ENCODE measurements around the gene RBM38. TPM values are rescaled to one million over a fixed set of nuclear protein-coding genes. Genes with fewer than 3 reads are reported as not detected.

RBM38 gene
- total RNA-seq, 2 experiments from 2014 or later: 53.8 to 57.1 TPM

- ChIA-PET POLR2A (interaction anchor here (0.9 kb wide), 1 partner anchor 57 kb away, joined by 5 read pairs; no protein-coding TSS in a partner anchor), CTCF (interaction anchor here (0.8 to 1.2 kb wide), 2 partner anchors 9 to 32 kb away, joined by 3 to 4 read pairs; no protein-coding TSS in a partner anchor)
- DNase-seq (no peak), ATAC-seq (no peak)
- Mint-ChIP-seq H3K27ac (no peak overlapping the region), H3K4me3 (no peak overlapping the region), H3K36me3 (ENCODE audit: low read depth) (no peaks in the 10 kb centered on the region), H3K27me3 (ENCODE audit: low read depth) (peaks cover 14% of the 10 kb centered on the region), H3K9me3 (ENCODE audit: insufficient read depth) (no peaks in the 10 kb centered on the region), H3K4me1 (ENCODE audit: low read depth) (peaks cover 26% of the 10 kb centered on the region)
Observed at GRCh38 chr20:57455386-57455785, 64.2 kb downstream of the RBM38 start.

GRCh38 chr20:57456116-57456515, 64.9 kb downstream of the RBM38 start:
- no peak for ATAC-seq
- POLR2A ChIA-PET: no interaction called here

GRCh38 chr20:57457243-57458095, 66.3 kb downstream of the RBM38 start:
- H3K9me3 Mint-ChIP-seq (ENCODE audit: insufficient read depth): no peaks in the 10 kb centered on the region
- POLR2A ChIA-PET: no interaction called here
- peaks cover 5% of the 10 kb centered on the region for H3K4me1 Mint-ChIP-seq (ENCODE audit: low read depth)
- no peak for DNase-seq
- H3K27me3 Mint-ChIP-seq (ENCODE audit: low read depth): peaks cover 14% of the 10 kb centered on the region
- CTCF ChIA-PET: no interaction called here
- H3K27ac Mint-ChIP-seq: no peak overlapping the region
- H3K36me3 Mint-ChIP-seq (ENCODE audit: low read depth): no peaks in the 10 kb centered on the region
- ATAC-seq: no peak
- H3K4me3 Mint-ChIP-seq: no peak overlapping the region

More at GRCh38 chr20:57456116-57456515, 64.9 kb downstream of the RBM38 start:
- peaks cover 14% of the 10 kb centered on the region for H3K27me3 Mint-ChIP-seq (ENCODE audit: low read depth)
- H3K27ac Mint-ChIP-seq: no peak overlapping the region
- CTCF ChIA-PET: interaction anchor here (1.2 kb wide), 1 partner anchor 8 kb away, joined by 4 read pairs; no protein-coding TSS in a partner anchor
- no peak overlapping the region for H3K4me3 Mint-ChIP-seq
- no peak for DNase-seq
- no peaks in the 10 kb centered on the region for H3K9me3 Mint-ChIP-seq (ENCODE audit: insufficient read depth)
- peaks cover 19% of the 10 kb centered on the region for H3K4me1 Mint-ChIP-seq (ENCODE audit: low read depth)
- H3K36me3 Mint-ChIP-seq (ENCODE audit: low read depth): no peaks in the 10 kb centered on the region

- POLR2A ChIA-PET: no interaction called here
- no peak for ATAC-seq
- CTCF ChIA-PET: no interaction called here
Observed at GRCh38 chr20:57458400-57459160, 67.4 kb downstream of the RBM38 start.

More at GRCh38 chr20:57458400-57459160, 67.4 kb downstream of the RBM38 start:
- Mint-ChIP-seq H3K4me3 (no peak overlapping the region), H3K4me1 (ENCODE audit: low read depth) (no peaks in the 10 kb centered on the region), H3K27ac (no peak overlapping the region), H3K9me3 (ENCODE audit: insufficient read depth) (no peaks in the 10 kb centered on the region), H3K36me3 (ENCODE audit: low read depth) (no peaks in the 10 kb centered on the region), H3K27me3 (ENCODE audit: low read depth) (peaks cover 14% of the 10 kb centered on the region)
- no peak for DNase-seq

Other genes with a start within 250 kb of the RBM38 start
- not detected for gene BMP7, start 124.8 kb upstream of the RBM38 start, total RNA-seq
- gene SPO11, start 61.6 kb upstream of the RBM38 start, total RNA-seq: not detected
- 10 to 100 TPM; 35.0 to 37.2 TPM for gene RAE1, start 40.1 kb upstream of the RBM38 start, total RNA-seq
- gene CTCFL, start 133.7 kb downstream of the RBM38 start, total RNA-seq: not detected
- not detected for gene PCK1, start 169.7 kb downstream of the RBM38 start, total RNA-seq
- 10 to 100 TPM; 10.2 to 11.7 TPM for gene ZBP1, start 229.0 kb downstream of the RBM38 start, total RNA-seq

All from activated CD8-positive, alpha-beta T cell treated with anti-CD3 and anti-CD28 coated beads, Interleukin-2, amount 10 ng/mL, durations not matched to agents 7 days and 5 days (primary cell).